HepG2 (cell line): ENCODE results near the gene SMIM41. TPM values are rescaled to one million over a fixed set of nuclear protein-coding genes. Genes with fewer than 3 reads are reported as not detected.

ENCODE experiments used
- ASH2L ChIP-seq: fragments of 300-600, 200-600 bp; sonication (generic); IDR thresholded peaks from 2 replicates; pipeline ENCODE4 v1.7.0; 2017; ENCODE audit warnings: low read depth, mild to moderate bottlenecking, moderate library complexity, mixed read lengths, low read length; ENCODE audit not compliant: insufficient read length
- BHLHE40 ChIP-seq: IDR thresholded peaks from 2 replicates; pipeline ENCODE4 v1.6.1; 2011; ENCODE audit warnings: low read length, improper control_type of control experiment
- CBX1 ChIP-seq: IDR thresholded peaks from one replicate; pipeline ENCODE4 v1.6.1; 2016; ENCODE audit warnings: antibody characterized with exemption, low read depth
- CCAR2 ChIP-seq: fragments of 200-400 bp; formaldehyde crosslinking; optimal IDR thresholded peaks from 2 replicates; pipeline ENCODE3; 2018; ENCODE audit warnings: low read depth, mild to moderate bottlenecking, low read length, moderate library complexity
- GLI4 ChIP-seq: sonication (generic); formaldehyde crosslinking; IDR thresholded peaks from 2 replicates; pipeline ENCODE4 v1.5.1; 2020; ENCODE audit warnings: missing genetic modification reagents, mild to moderate bottlenecking, moderate library complexity, borderline replicate concordance
- ZBTB21 ChIP-seq: sonication (generic); formaldehyde crosslinking; IDR thresholded peaks from 2 replicates; pipeline ENCODE4 v1.4.0; 2020; ENCODE audit warnings: missing genetic modification reagents
- ZNF335 ChIP-seq: sonication (generic); formaldehyde crosslinking; IDR thresholded peaks from 2 replicates; pipeline ENCODE4 v1.4.0; 2020; ENCODE audit warnings: missing genetic modification reagents
- ZNF496 ChIP-seq: sonication (generic); formaldehyde crosslinking; IDR thresholded peaks from 2 replicates; pipeline ENCODE4 v1.8.1; 2023; ENCODE audit warnings: mild to moderate bottlenecking, moderate library complexity, missing genetic modification reagents; ENCODE audit not compliant: insufficient replicate concordance
- ZSCAN22 ChIP-seq: sonication (generic); formaldehyde crosslinking; IDR thresholded peaks from 2 replicates; pipeline ENCODE4 v1.4.0; 2020; ENCODE audit warnings: mild to moderate bottlenecking, missing genetic modification reagents
- polyA plus RNA-seq, 8 experiments: library from polyadenylated mRNA; depleted of rRNA in 3 of 8; stranded (reverse) in 7 of 8; unstranded in 1 of 8; fragments of >200 nt; fragmentation: Illumina TruSeq in 4 of 8; extraction: Trizol in 4 of 8; gene quantifications; 2 replicates each; pipeline versions ENCODE4 v1.2.1 to v1.2.3, GENCODE V29; 2011 to 2016; ENCODE audit warnings: low read depth in 4 of 8, missing spikeins in 1 of 8, mixed read lengths in 1 of 8; ENCODE audit not compliant: insufficient read depth in 1 of 8
- total RNA-seq, 5 experiments: library from RNA; depleted of rRNA; stranded (reverse); fragments of >200 nt; fragmentation: Illumina TruSeq; extraction: Trizol; gene quantifications; 2 replicates each; pipeline ENCODE4 v1.2.3, GENCODE V29; 2016; ENCODE audit warnings: low read depth in 1 of 5
- TF ChIP-seq, protein P1 (sequence below): sonication (generic); formaldehyde crosslinking; IDR thresholded peaks from 2 replicates; pipeline ENCODE4 v1.4.0; 2020; ENCODE audit warnings: missing genetic modification reagents
- TF ChIP-seq, protein P2 (sequence below): sonication (generic); formaldehyde crosslinking; IDR thresholded peaks from 2 replicates; pipeline ENCODE4 v1.4.0; 2020; ENCODE audit warnings: mild to moderate bottlenecking, missing genetic modification reagents
- TF ChIP-seq, protein P3 (sequence below): sonication (generic); formaldehyde crosslinking; IDR thresholded peaks from 2 replicates; pipeline ENCODE4 v1.5.0; 2020; ENCODE audit warnings: mild to moderate bottlenecking, missing genetic modification reagents
- TF ChIP-seq, protein P4 (sequence below): sonication (generic); formaldehyde crosslinking; IDR thresholded peaks from 2 replicates; pipeline ENCODE4 v1.4.0; 2020; ENCODE audit warnings: mild to moderate bottlenecking, missing genetic modification reagents
- TF ChIP-seq, protein P5 (sequence below): sonication (generic); formaldehyde crosslinking; IDR thresholded peaks from 2 replicates; pipeline ENCODE4 v1.4.0; 2020; ENCODE audit warnings: missing genetic modification reagents
- TF ChIP-seq, protein P6 (sequence below): sonication (generic); formaldehyde crosslinking; IDR thresholded peaks from 2 replicates; pipeline ENCODE4 v1.5.0; 2020; ENCODE audit warnings: missing genetic modification reagents

The SMIM41 gene
- total and polyA plus RNA-seq, 2 of the 13 experiments (the other 11 are each of a cell fraction or from before 2014, with no cell fraction given), result not detected

DNA sequence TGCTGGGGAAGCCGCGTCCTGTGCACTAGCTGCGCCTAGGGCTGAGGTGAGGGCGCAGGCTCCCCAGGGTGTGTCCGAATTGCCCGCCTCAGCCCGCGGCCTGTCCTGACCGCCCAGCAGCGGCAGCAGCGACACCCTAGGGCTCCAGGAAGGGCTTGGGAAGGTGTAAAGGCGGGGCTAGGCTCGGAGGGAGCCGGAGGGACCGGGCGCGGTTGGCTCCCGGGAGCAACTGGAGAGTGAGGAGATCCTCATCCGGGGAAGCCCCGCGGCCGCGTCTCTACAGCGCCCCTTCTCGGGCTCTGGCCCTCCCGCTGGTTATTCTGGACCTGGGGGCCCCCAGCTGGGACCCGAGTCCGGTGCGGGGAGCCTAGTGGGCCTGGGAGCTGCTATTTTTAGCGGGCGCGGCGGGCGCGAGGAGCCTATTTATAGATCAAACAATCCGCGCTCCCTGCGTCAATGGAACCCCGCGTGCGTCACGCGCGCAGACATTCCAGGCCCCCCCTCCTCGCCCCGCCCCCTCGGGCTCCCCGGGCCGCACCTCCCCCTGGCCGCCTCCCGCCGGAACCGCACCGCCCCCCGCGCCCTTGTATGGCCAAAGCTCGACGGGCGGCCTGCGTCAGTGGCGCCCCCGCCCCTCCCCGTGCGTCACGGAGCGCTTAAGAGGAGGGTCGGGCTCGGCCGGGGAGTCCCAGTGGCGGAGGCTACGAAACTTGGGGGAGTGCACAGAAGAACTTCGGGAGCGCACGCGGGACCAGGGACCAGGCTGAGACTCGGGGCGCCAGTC, 28.6 kb upstream of the SMIM41 start, which contains the start of gene NR4A1 (continued):
- TF ChIP-seq, protein P1, sequence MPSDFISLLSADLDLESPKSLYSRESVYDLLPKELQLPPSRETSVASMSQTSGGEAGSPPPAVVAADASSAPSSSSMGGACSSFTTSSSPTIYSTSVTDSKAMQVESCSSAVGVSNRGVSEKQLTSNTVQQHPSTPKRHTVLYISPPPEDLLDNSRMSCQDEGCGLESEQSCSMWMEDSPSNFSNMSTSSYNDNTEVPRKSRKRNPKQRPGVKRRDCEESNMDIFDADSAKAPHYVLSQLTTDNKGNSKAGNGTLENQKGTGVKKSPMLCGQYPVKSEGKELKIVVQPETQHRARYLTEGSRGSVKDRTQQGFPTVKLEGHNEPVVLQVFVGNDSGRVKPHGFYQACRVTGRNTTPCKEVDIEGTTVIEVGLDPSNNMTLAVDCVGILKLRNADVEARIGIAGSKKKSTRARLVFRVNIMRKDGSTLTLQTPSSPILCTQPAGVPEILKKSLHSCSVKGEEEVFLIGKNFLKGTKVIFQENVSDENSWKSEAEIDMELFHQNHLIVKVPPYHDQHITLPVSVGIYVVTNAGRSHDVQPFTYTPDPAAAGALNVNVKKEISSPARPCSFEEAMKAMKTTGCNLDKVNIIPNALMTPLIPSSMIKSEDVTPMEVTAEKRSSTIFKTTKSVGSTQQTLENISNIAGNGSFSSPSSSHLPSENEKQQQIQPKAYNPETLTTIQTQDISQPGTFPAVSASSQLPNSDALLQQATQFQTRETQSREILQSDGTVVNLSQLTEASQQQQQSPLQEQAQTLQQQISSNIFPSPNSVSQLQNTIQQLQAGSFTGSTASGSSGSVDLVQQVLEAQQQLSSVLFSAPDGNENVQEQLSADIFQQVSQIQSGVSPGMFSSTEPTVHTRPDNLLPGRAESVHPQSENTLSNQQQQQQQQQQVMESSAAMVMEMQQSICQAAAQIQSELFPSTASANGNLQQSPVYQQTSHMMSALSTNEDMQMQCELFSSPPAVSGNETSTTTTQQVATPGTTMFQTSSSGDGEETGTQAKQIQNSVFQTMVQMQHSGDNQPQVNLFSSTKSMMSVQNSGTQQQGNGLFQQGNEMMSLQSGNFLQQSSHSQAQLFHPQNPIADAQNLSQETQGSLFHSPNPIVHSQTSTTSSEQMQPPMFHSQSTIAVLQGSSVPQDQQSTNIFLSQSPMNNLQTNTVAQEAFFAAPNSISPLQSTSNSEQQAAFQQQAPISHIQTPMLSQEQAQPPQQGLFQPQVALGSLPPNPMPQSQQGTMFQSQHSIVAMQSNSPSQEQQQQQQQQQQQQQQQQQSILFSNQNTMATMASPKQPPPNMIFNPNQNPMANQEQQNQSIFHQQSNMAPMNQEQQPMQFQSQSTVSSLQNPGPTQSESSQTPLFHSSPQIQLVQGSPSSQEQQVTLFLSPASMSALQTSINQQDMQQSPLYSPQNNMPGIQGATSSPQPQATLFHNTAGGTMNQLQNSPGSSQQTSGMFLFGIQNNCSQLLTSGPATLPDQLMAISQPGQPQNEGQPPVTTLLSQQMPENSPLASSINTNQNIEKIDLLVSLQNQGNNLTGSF (CRISPR knock-in tag), result no peak
- TF ChIP-seq BHLHE40 (peak; percentile 85), ASH2L (peak; percentile 46), CBX1 (peak; percentile 71), ZBTB21 (CRISPR knock-in tag) (peak; percentile 75), GLI4 (CRISPR knock-in tag) (0 out of 2 replicates have a peak, but pooled peaks have one; percentile 80), CCAR2 (no peak), ZNF496 (CRISPR knock-in tag) (no peak), ZSCAN22 (CRISPR knock-in tag) (0 out of 2 replicates have a peak, but pooled peaks have one; percentile 62), ZNF335 (CRISPR knock-in tag) (no peak)
- TF ChIP-seq, protein P2, sequence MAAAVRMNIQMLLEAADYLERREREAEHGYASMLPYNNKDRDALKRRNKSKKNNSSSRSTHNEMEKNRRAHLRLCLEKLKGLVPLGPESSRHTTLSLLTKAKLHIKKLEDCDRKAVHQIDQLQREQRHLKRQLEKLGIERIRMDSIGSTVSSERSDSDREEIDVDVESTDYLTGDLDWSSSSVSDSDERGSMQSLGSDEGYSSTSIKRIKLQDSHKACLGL, result peak; percentile 37; the same call in 1 of the 2 replicates
- TF ChIP-seq, protein P3, sequence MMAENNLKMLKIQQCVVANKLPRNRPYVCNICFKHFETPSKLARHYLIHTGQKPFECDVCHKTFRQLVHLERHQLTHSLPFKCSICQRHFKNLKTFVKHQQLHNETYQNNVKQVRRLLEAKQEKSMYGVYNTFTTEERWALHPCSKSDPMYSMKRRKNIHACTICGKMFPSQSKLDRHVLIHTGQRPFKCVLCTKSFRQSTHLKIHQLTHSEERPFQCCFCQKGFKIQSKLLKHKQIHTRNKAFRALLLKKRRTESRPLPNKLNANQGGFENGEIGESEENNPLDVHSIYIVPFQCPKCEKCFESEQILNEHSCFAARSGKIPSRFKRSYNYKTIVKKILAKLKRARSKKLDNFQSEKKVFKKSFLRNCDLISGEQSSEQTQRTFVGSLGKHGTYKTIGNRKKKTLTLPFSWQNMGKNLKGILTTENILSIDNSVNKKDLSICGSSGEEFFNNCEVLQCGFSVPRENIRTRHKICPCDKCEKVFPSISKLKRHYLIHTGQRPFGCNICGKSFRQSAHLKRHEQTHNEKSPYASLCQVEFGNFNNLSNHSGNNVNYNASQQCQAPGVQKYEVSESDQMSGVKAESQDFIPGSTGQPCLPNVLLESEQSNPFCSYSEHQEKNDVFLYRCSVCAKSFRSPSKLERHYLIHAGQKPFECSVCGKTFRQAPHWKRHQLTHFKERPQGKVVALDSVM (CRISPR knock-in tag), result peak; percentile 73
- TF ChIP-seq, protein P4, sequence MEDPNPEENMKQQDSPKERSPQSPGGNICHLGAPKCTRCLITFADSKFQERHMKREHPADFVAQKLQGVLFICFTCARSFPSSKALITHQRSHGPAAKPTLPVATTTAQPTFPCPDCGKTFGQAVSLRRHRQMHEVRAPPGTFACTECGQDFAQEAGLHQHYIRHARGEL (CRISPR knock-in tag), result no peak
- TF ChIP-seq, protein P5, sequence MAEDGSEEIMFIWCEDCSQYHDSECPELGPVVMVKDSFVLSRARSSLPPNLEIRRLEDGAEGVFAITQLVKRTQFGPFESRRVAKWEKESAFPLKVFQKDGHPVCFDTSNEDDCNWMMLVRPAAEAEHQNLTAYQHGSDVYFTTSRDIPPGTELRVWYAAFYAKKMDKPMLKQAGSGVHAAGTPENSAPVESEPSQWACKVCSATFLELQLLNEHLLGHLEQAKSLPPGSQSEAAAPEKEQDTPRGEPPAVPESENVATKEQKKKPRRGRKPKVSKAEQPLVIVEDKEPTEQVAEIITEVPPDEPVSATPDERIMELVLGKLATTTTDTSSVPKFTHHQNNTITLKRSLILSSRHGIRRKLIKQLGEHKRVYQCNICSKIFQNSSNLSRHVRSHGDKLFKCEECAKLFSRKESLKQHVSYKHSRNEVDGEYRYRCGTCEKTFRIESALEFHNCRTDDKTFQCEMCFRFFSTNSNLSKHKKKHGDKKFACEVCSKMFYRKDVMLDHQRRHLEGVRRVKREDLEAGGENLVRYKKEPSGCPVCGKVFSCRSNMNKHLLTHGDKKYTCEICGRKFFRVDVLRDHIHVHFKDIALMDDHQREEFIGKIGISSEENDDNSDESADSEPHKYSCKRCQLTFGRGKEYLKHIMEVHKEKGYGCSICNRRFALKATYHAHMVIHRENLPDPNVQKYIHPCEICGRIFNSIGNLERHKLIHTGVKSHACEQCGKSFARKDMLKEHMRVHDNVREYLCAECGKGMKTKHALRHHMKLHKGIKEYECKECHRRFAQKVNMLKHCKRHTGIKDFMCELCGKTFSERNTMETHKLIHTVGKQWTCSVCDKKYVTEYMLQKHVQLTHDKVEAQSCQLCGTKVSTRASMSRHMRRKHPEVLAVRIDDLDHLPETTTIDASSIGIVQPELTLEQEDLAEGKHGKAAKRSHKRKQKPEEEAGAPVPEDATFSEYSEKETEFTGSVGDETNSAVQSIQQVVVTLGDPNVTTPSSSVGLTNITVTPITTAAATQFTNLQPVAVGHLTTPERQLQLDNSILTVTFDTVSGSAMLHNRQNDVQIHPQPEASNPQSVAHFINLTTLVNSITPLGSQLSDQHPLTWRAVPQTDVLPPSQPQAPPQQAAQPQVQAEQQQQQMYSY (CRISPR knock-in tag), result peak; percentile 29; the same call in 1 of the 2 replicates
- TF ChIP-seq, protein P6, sequence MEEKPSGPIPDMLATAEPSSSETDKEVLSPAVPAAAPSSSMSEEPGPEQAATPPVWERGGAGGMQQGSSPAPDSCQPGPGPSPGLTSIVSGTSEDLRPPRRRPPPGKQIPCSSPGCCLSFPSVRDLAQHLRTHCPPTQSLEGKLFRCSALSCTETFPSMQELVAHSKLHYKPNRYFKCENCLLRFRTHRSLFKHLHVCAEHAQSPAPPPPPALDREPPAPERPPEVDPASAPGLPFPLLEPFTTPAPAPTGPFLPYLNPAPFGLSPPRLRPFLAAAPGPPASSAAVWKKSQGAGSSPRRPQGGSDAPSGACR (CRISPR knock-in tag), result peak; percentile 87
